Mesenchymal stem cell (in vitro differentiated cells and primary cell): ENCODE results near the gene P2RY2.

ENCODE experiments used
- DNase-seq: peaks from one replicate; pipeline ENCODE4 v3.0.0-alpha.2; 2013
- H2AFZ ChIP-seq: one replicate; pipeline ENCODE4 v1.6.1; 2013; ENCODE audit warnings: low read depth, mild to moderate bottlenecking, control low read depth, inconsistent platforms, low read length, moderate library complexity
- H2AK5ac ChIP-seq: 2 replicates; pipeline ENCODE4 v1.6.1; 2013; ENCODE audit warnings: low read length, moderate library complexity, mild to moderate bottlenecking, inconsistent platforms; ENCODE audit not compliant: severe bottlenecking
- H2BK120ac ChIP-seq: one replicate; pipeline ENCODE4 v1.6.1; 2013; ENCODE audit warnings: low read depth, mild to moderate bottlenecking, inconsistent platforms, low read length, moderate library complexity
- H2BK12ac ChIP-seq, 2 experiments: one replicate each; pipeline ENCODE4 v1.6.1; 2013; ENCODE audit warnings: inconsistent platforms in 2 of 2, low read length in 2 of 2, mild to moderate bottlenecking in 2 of 2, moderate library complexity in 2 of 2, control low read depth in 1 of 2
- H2BK15ac ChIP-seq: one replicate; pipeline ENCODE4 v1.6.1; 2013; ENCODE audit warnings: mild to moderate bottlenecking, low read depth, inconsistent platforms; ENCODE audit not compliant: poor library complexity, severe bottlenecking
- H2BK5ac ChIP-seq: 2 replicates; pipeline ENCODE4 v1.6.1; 2013; ENCODE audit warnings: low read depth, mild to moderate bottlenecking, low read length, control low read depth, inconsistent platforms; ENCODE audit not compliant: poor library complexity, severe bottlenecking
- H3K14ac ChIP-seq, 2 experiments: one replicate each; pipeline ENCODE4 v1.6.1; 2013; ENCODE audit warnings: inconsistent platforms in 2 of 2, low read length in 2 of 2, control low read depth in 1 of 2, mild to moderate bottlenecking in 1 of 2, moderate library complexity in 1 of 2
- H3K18ac ChIP-seq, 2 experiments: one replicate each; pipeline ENCODE4 v1.6.1; 2013; ENCODE audit warnings: inconsistent platforms in 2 of 2, low read length in 2 of 2, control low read depth in 1 of 2, low read depth in 1 of 2, mild to moderate bottlenecking in 1 of 2
- H3K23ac ChIP-seq, 2 experiments: one replicate each; pipeline ENCODE4 v1.6.1; 2013; ENCODE audit warnings: inconsistent platforms in 2 of 2, low read length in 2 of 2, mild to moderate bottlenecking in 2 of 2, moderate library complexity in 2 of 2, control low read depth in 1 of 2
- H3K27ac ChIP-seq: 2 replicates; pipeline ENCODE4 v1.5.1; 2013; ENCODE audit warnings: mild to moderate bottlenecking, moderate library complexity, low read length, control low read depth, inconsistent platforms; ENCODE audit not compliant: poor library complexity, severe bottlenecking
- H3K27me3 ChIP-seq, 2 experiments: 2 replicates each; pipeline versions ENCODE4 v1.6.1 to v1.7.0; 2013; ENCODE audit warnings: low read length in 2 of 2, mild to moderate bottlenecking in 2 of 2, moderate library complexity in 2 of 2, control low read depth in 1 of 2, inconsistent platforms in 1 of 2; ENCODE audit not compliant: control insufficient read depth in 1 of 2, insufficient read depth in 1 of 2
- H3K36me3 ChIP-seq, 2 experiments: 2 replicates each; pipeline versions ENCODE4 v1.6.1 to v1.7.0; 2013; ENCODE audit warnings: low read length in 2 of 2, control low read depth in 1 of 2, inconsistent platforms in 1 of 2, low read depth in 1 of 2, mild to moderate bottlenecking in 1 of 2; ENCODE audit not compliant: insufficient read depth in 2 of 2, control insufficient read depth in 1 of 2
- H3K4ac ChIP-seq, 2 experiments: one replicate each; pipeline ENCODE4 v1.6.1; 2013; ENCODE audit warnings: inconsistent platforms in 2 of 2, low read length in 2 of 2, mild to moderate bottlenecking in 2 of 2, moderate library complexity in 2 of 2, control low read depth in 1 of 2, low read depth in 1 of 2
- H3K4me1 ChIP-seq: 2 replicates; pipeline ENCODE4 v1.6.1; 2013; ENCODE audit warnings: low read depth, low read length, control low read depth; ENCODE audit not compliant: control insufficient read depth, insufficient read depth
- H3K4me2 ChIP-seq: 2 replicates; pipeline ENCODE4 v1.6.1; 2013; ENCODE audit warnings: low read length, mild to moderate bottlenecking, inconsistent platforms; ENCODE audit not compliant: poor library complexity, severe bottlenecking
- H3K4me3 ChIP-seq, 2 experiments: 2 replicates each; pipeline versions ENCODE4 v1.5.1 to v1.7.0; 2013; ENCODE audit warnings: low read length in 2 of 2, mild to moderate bottlenecking in 2 of 2, control low read depth in 1 of 2, low read depth in 1 of 2; ENCODE audit not compliant: insufficient read depth in 1 of 2
- H3K79me1 ChIP-seq: replicated peaks from 2 replicates; pipeline ENCODE4 v1.6.1; 2013; ENCODE audit warnings: mild to moderate bottlenecking, control low read depth, low read length, inconsistent platforms; ENCODE audit not compliant: poor library complexity, severe bottlenecking
- H3K9ac ChIP-seq: 2 replicates; pipeline ENCODE4 v1.7.0; 2013; ENCODE audit warnings: mild to moderate bottlenecking, low read length, moderate library complexity
- H3K9me3 ChIP-seq: 2 replicates; pipeline ENCODE4 v1.7.0; 2013; ENCODE audit warnings: mild to moderate bottlenecking, low read length; ENCODE audit not compliant: control insufficient read depth
- H4K8ac ChIP-seq: one replicate; pipeline ENCODE4 v1.6.1; 2013; ENCODE audit warnings: inconsistent platforms, mild to moderate bottlenecking, low read length, moderate library complexity
- H4K91ac ChIP-seq: one replicate; pipeline ENCODE4 v1.6.1; 2013; ENCODE audit warnings: mild to moderate bottlenecking, low read length, inconsistent platforms
- WGBS: methylation state at CpG from one replicate; pipeline ENCODE4 v1.1.7; 2013; ENCODE audit warnings: mixed read lengths; 5-methylcytosine and 5-hydroxymethylcytosine counted together

P2RY2 gene

GRCh38 chr11:73239571-73240189 lies 21.6 kb downstream of the P2RY2 start:
- Histone ChIP-seq H3K4me2 (no peak overlapping the region), H3K79me1 (no peaks in the 10 kb centered on the region), H4K91ac (peak overlapping the region; percentile 21), H4K8ac (no peak overlapping the region), H3K4ac (no peak overlapping the region), H2BK120ac (no peak overlapping the region), H2BK15ac (peak overlapping the region; percentile 23), H3K9ac (no peak overlapping the region), H2AK5ac (no peak overlapping the region), H2BK12ac (no peak overlapping the region), H3K27ac (no peak overlapping the region), H3K36me3 (peaks cover 0 to 2% of the 10 kb centered on the region in 2 experiments), H3K4me1 (peaks cover 14% of the 10 kb centered on the region), H3K9me3 (no peaks in the 10 kb centered on the region), H3K23ac (no peak overlapping the region), H2BK5ac (no peak overlapping the region), H3K18ac (no peak overlapping the region), H2AFZ (no peak overlapping the region), H3K14ac (no peak overlapping the region), H3K4me3 (no peak overlapping the region), H3K27me3 (no peaks in the 10 kb centered on the region)
- WGBS: 89% methylated on average over 6 of the region's 7 CpGs
- no peak for DNase-seq

- H3K36me3 ChIP-seq: no peaks in the 10 kb centered on the region
- DNase-seq: peak; percentile 70
- 73% methylated on average over 4 of the region's 4 CpGs for WGBS
- peaks cover 14% of the 10 kb centered on the region for H3K4me1 ChIP-seq
- no peaks in the 10 kb centered on the region for H3K79me1 ChIP-seq
- H3K27me3 ChIP-seq: no peaks in the 10 kb centered on the region
- H2AFZ ChIP-seq: no peak overlapping the region
- no peak overlapping the region for H3K4ac ChIP-seq
- no peak overlapping the region for H3K4me3 ChIP-seq
- H2BK15ac ChIP-seq: no peak overlapping the region
- no peak overlapping the region for H2AK5ac ChIP-seq
- no peak overlapping the region for H3K18ac ChIP-seq
- H4K91ac ChIP-seq: no peak overlapping the region
- no peaks in the 10 kb centered on the region for H3K9me3 ChIP-seq
- no peak overlapping the region for H2BK120ac ChIP-seq
- H3K23ac ChIP-seq: no peak overlapping the region
- no peak overlapping the region for H3K9ac ChIP-seq
- H2BK12ac ChIP-seq: no peak overlapping the region
- no peak overlapping the region for H3K14ac ChIP-seq
- no peak overlapping the region for H2BK5ac ChIP-seq
- H4K8ac ChIP-seq: no peak overlapping the region
- H3K27ac ChIP-seq: no peak overlapping the region
- H3K4me2 ChIP-seq: no peak overlapping the region
Observed at GRCh38 chr11:73240190-73240781, 22.2 kb downstream of the P2RY2 start.

GRCh38 chr11:73241300-73241699 lies 23.2 kb downstream of the P2RY2 start:
- Histone ChIP-seq H2AFZ (no peak overlapping the region), H3K23ac (no peak overlapping the region), H3K9ac (no peak overlapping the region), H3K79me1 (no peaks in the 10 kb centered on the region), H2BK120ac (no peak overlapping the region), H2BK15ac (no peak overlapping the region), H2AK5ac (no peak overlapping the region), H3K27ac (no peak overlapping the region), H4K91ac (no peak overlapping the region), H3K4me3 (no peak overlapping the region), H3K36me3 (no peaks in the 10 kb centered on the region), H4K8ac (no peak overlapping the region), H3K14ac (no peak overlapping the region), H2BK12ac (no peak overlapping the region), H2BK5ac (no peak overlapping the region), H3K27me3 (no peaks in the 10 kb centered on the region), H3K4me2 (no peak overlapping the region), H3K9me3 (no peaks in the 10 kb centered on the region), H3K4ac (no peak overlapping the region), H3K18ac (no peak overlapping the region), H3K4me1 (peaks cover 14% of the 10 kb centered on the region)
- DNase-seq: no peak
- 98% methylated on average over 3 of the region's 4 CpGs for WGBS

GRCh38 chr11:73242251-73243092 lies 24.4 kb downstream of the P2RY2 start:
- DNase-seq: peak; percentile 77
- Histone ChIP-seq H3K27me3 (no peaks in the 10 kb centered on the region), H3K79me1 (no peaks in the 10 kb centered on the region), H2BK120ac (peak overlapping the region; percentile 74), H2BK5ac (no peak overlapping the region), H3K14ac (no peak overlapping the region), H3K36me3 (no peaks in the 10 kb centered on the region), H4K8ac (peak overlapping the region; percentile 89), H3K4ac (peak overlapping the region in 1 of 2 experiments; percentile 33), H3K23ac (no peak overlapping the region), H2AK5ac (no peak overlapping the region), H3K18ac (peak overlapping the region; percentile 40 to 67), H3K4me1 (peaks cover 14% of the 10 kb centered on the region), H3K9me3 (no peaks in the 10 kb centered on the region), H2AFZ (peak overlapping the region; percentile 56), H3K4me2 (peak overlapping the region; percentile 32), H2BK15ac (peak overlapping the region; percentile 64), H3K4me3 (no peak overlapping the region), H3K9ac (peak overlapping the region; percentile 66), H4K91ac (peak overlapping the region; percentile 76), H2BK12ac (peak overlapping the region in 1 of 2 experiments; percentile 49), H3K27ac (no peak overlapping the region)
- WGBS: 33% methylated on average over 11 of the region's 12 CpGs
